HG02642 (cell line): ENCODE results near the gene ST6GAL1.
"Not testable (repeated sequence)": the region's sequence is repeated elsewhere in the genome, so short reads cannot be mapped to it uniquely, and the experiment has no call there.

ENCODE experiments used
- ATAC-seq: cut with Tn5 transposase; IDR thresholded peaks from one replicate; pipeline ENCODE4 v1.9.1; 2021; ENCODE audit warnings: mild to moderate bottlenecking; ENCODE audit not compliant: unreplicated experiment, poor library complexity

ST6GAL1 gene

DNA sequence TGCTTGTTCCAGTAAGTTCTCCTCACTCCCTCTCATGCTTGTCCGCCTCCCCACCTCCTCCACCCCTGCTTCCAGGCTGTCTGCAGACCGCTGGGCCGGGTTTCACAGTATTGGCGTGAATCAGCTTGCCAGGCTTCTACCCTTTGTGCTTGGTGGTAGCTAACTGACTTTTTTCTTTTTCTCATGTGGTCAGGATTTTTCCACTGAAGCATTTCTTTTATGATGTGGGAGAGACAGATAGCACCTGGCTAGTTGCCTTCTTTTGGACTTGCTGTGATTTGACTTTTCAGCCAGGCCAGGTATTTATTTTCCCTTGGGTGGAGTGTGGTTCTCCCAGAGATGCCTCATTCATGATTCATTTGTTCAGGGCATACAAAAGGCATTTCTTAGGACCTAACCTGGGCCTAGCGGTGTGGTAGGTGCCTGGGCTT lies 60.6 kb downstream of the ST6GAL1 start:
- no peak for ATAC-seq

DNA sequence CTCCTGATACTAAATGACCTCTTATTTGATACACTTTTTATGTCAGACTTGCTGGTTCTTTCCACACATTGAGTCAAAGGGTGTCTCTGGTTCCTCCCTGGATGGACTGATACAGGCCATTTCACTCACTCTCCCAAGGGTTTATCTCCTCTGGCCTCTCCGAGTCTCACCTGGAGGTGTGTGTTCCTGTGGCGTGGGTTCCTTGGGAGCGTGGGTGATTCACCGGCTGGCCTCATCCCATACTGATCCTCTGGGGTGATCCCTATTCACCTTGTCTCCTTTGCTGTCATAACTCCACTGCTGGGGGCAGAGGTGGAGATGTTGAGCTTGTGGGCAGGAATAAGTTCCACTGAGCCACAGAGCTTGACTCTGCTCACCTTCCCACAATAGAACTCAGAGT lies 61.1 kb downstream of the ST6GAL1 start:
- no peak for ATAC-seq

DNA sequence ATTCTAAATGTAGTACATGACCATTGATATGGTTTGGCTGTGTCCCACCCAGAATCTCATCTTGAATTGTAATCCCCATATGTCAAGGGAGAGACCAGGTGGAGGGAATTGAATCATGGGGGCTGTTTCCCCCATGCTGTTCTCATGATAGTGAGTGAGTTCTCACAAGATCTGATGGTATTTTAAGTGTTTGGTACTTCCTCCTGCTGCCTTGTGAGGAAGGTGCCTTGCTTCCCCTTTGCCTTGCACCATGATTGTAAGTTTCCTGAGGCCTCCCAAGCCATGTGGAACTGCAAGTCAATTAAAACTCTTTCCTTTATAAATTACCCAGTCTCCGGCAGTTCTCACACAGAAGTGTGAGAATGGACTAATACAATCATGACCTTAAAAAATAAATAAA lies 61.8 kb downstream of the ST6GAL1 start:
- not testable (repeated sequence) for ATAC-seq

DNA sequence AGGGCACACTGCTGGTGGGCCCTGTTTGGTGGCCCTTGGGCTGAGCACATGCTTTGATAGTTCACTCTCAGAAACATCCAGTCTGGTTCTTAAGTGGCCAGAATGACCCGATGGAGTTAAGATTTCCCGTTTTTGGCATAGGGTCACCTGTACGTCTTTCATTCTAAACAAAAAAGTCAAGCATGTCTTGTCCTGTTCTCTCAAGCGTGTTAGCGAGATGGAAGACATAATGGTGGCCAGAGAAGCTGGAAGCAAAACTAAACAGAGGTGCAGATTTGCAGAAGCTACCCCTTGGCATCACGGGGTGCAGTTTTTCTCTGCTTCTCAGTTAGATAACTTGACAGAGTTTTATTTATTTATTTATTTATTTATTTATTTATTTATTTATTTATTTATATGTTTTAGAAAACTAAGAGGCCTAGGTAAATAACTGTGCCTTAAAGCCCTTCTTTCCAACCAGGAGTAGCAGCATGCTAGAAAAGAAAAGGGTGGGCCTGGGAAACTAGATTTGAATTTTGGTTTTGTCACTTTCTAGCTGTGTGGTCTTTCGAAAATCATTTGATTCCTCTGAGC lies 63.0 kb downstream of the ST6GAL1 start:
- ATAC-seq, result no peak

DNA sequence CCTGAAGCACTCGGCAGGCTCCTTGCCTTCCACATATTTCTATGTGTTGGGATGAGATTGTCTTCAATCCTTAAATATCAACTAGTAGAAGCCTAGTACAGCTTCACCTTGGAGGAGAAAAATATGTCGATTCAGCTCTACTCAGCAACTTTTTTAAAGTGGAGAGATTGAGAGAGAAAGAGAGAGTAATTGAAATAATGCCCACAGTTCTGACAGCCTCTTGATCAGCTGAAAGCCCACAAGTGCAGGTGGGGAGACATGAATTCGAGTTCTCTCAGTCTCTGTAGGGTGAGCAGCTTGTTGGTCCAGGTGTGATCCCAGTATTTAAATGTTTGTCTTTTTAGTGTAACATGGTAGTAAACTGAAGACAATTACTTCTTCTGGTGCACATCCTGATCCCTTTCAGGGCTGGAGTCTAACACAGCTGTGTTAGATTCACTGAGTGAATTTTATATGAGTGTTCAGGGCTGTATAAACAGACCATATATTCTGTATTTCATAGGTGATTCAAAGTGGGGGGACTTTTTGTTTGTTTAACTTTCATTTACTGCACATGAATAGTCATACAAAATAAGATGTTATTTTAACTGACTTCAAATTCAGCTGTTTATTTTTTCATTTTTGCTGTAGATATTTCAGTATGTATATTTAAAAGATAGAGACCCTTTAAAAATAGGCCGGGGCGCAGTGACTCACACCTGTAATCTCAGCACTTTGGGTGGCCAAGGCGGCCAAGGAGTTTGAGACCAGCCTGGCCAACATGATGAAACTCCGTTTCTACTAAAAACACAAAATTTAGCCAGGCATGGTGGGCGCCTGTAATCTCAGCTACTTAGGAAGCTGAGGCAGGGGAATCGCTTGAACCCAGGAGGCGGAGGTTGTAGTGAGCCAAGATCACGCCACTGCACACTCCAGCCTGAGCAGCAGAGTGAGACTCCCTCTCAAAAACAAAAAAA lies 64.0 kb downstream of the ST6GAL1 start:
- ATAC-seq, result no peak

DNA sequence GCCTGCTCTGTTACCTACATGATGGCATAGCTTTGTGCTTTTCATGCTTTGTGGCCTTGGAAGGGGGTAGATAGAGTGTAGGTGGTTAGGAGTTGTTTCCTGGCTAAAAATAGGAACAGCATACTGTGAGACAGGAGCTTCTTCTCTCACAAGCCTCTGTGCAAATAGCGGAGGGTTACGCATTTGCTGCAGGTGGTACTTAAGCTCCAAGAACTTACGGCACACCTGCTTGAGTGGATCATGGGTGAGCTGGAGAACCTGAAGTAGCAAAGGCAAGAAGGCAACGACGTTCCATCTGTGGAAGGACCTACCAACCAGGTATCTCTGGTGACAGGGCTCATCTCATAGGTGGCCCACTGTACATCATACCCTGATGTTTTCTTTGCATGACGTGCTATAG lies 66.0 kb downstream of the ST6GAL1 start:
- ATAC-seq, result no peak

DNA sequence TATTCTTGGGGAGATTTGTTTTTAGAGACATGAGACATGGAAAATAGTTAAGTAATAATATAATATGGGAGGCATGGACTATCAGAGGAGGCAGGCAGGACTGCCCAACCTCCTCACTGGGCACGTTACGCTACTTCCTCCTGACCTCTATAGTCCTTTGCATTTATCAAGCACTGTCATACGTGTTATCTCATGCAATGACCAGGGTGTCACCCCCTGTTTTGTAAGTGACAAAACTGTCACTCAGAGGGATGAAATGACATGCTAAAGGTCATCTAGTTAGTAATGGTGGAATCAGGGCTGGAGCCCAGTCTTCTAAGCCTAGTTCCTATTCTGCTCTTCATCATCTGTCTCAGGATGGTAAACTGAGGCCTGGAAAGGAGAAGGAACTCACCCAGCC lies 66.7 kb downstream of the ST6GAL1 start:
- no peak for ATAC-seq

DNA sequence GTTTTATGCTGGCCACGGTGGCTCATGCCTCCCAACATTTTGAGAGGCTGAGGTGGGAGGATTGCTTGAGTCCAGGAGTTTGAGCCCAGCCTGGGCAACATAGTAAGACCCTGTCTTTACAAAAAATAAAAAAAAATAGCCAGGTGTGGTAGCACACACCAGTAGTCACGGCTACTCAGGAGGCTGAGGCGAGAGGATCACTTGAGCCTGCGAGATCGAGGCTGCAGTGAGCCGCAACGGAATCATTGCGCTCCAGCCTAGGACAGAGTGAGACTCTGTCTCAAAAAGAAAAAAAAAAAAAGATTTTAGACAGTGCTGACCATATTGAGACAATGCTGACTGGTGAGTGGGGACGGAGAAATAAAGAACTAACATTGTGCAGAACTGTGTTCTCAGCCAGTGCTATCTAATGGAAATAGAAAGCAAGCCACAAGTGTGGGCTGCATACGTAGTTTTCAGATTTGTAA lies 67.2 kb downstream of the ST6GAL1 start:
- ATAC-seq, result no peak

DNA sequence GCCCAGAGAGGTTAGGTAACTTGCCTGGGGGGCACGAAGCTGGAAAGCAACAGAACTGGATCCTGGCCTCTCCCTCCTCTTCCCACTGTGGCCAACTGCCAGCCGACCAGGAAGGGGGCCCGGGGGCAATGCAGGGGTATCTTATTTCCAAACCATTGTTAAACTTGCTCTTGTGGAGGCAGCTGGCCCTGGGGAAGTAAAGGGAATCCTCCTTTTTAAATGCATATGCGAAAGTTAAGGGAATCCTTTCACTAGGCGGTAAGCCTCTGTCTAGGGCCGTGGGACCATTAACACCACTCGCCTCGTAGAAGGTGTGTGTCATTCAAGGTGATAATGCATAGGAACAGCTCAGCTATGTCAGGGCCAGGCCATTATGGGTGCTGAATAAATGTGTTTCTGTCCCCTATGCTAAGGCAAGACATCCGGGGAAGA lies 68.6 kb downstream of the ST6GAL1 start:
- ATAC-seq, result no peak

DNA sequence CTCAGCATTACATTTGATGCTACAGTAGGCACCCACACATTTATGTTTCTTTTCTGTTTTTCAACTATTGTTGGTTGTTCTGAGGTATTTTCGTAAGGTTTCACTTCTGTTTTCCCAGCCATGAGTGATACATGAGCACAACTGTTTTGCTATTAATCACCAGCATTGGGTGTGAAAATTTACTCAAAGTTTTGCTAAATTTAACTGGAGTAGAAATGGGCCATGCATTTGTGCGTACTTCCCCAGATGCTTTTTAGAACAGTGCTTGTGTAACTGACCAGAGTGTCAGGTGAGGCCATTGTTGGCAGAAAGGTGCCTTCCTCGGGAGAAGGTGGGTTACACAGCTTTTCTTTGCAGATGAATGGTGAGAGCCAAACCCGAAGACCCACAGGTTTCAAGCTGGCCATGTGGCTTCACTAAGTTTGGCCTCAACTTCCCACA lies 70.4 kb downstream of the ST6GAL1 start:
- peak; percentile 56 for ATAC-seq

DNA sequence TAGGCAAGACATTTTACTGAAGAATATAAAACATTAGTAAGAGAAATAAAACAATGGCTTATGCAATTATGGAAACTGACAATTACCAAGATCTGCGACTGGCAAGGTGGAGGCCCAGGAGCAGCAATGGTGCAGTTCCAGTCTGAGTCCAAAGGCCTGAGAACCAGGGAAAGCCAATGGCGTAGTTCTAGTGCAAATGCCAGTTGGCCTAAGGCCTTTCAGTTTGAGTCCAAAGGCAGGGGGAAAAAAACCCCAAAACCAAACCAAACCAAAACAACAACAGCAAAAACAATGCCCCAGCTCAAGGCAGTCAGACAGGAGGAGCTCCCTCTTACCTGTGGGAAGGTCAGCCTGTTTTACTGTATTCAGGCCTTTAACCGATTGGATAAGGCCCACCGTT lies 72.6 kb downstream of the ST6GAL1 start:
- ATAC-seq, result no peak

DNA sequence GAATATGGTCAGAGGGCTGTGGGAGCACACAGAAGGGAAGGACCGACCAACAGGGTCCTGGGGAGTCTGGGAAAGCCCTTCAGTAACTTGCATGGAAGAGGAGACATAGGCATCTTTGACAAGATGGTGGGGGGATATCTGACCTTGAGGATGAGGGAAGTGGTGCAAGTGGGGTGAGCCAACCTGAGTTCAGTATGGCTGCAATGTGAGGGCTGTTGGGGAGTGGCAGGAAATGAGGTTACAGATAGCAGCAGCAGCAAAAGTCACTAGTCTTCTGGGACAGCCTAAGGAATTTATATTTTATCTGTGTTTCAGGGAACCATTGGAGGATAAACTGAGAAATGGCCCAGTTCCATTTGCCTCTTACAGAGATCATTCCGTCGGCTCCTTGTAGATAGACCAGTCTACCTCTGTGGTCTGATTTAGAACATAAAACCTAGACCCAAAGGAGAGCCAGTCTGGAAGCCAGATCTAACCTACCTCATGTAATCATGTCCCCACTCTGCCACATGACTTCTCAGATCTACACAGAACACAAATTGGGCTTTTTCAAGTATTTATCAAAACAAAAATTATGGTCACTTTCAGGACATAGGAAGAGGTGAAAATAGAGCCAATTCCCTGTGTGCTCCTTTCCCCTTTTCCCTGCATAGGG lies 75.6 kb downstream of the ST6GAL1 start:
- no peak for ATAC-seq

DNA sequence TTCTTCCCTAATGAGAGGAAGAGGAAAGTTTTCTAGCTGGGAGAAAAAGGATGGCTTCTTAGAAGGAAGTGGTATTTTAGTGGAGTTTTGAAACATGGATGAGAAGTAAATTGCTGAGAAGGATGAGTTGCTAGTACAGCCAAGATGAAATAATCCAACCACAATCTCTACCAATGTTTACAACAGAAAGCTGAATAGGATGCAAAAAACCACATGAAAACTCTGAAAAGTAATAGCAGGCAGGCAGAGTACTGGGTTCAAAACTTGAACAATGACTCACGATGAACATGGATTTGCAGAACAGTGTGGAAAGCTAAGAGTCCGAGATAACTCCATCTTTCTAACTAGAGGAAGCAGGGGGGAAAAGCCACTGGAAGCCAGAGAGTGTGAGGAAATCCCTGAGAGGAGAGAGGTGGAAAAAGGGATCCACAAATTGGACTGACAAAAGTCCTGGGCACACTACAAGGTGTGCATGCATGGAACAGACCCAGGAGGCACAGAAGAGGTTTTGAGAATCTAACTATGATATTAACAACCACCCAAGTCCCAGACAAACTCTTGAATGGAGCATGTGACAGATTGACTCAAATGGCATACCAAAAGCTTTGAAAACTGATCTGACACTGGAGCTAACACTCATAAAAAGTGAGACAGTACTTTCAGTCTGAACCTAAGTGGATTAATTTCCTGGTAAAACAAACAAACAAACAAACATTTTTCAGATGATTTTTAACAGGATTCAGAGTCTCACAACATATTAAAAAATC lies 76.7 kb downstream of the ST6GAL1 start:
- ATAC-seq, result no peak

DNA sequence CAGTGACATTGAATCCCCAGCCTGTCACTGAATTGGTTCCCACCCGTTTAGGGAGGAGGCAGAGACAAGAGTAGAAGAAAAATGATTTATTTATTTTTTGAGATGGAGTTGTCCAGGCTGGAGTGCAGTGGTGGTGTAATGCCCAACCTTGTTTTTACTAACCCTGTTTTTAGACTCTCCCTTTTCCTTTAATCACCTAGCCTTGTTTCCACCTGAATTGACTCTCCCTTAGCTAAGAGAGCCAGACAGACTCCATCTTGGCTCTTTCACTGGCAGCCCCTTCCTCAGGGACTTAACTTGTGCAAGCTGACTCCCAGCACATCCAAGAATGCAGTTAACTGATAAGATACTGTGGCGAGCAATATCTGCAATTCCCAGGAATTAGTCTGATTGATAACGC lies 80.1 kb downstream of the ST6GAL1 start:
- ATAC-seq, result not testable (repeated sequence)

DNA sequence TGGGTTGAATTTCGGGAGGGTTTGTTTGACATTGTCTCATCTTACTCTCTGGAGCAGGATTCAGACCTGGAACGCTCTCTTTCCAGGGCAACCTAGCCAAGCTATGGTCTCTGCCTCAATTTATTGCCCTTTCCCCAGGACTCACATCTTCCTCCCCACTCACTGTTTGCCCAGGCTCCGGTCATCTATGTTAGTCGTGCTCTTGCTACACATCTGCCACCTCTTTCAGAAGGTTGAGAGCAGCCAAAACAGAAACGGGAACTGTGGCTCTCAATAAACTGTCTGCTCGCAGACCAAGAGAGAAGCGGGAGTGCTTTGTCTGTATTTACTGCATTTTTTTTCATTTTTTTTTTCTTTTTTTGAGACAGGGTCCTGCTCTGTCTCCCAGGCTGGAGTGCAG lies 81.6 kb downstream of the ST6GAL1 start:
- ATAC-seq, result peak; percentile 43

DNA sequence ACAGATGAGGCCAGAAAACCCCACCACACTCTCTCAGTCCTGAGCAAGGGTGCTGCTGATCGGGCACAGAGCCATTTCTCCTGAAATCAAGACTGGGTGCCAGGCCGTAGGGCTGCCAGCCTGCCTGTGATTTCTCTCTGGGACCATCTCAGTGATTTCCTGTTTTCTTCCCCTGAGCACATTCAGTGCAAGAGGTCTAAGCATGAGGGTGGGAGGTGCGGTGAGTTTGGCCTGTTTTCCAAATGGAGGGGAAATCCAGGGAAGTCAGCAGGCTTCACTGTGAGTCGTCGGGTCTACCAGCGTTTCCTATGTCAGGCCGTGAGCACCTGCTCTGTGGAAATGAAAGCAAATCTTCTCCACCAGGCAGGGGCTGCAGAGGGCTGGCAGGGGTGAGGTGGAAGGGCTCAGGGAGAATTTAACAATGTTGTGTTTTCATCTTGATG lies 82.3 kb downstream of the ST6GAL1 start:
- ATAC-seq, result peak; percentile 4

DNA sequence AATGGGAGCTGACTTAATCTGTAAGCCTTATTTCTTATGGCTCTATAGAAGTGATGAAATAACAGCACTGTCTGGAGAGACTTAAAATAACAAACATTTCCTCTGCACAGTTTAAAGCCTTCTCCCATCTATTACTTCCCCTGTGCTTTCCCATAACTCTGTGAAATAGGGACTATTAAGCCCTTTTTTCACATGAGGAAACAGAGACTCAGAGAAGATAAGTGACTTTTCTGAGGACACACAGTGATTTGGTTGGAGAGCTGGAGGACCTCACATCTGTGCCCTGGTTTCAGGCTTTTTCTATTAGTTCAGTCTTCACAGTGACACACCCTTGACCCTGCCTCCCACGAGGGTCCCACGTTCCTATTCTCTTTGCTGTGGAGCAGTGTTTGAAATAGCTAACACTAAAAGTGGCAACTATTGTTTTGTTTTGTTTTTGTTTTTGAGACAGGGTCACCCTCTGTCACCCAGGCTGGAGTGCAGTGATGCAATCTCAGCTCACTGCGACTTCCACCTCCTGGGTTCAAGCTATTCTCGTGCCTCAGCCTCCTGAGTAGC lies 82.9 kb downstream of the ST6GAL1 start:
- no peak for ATAC-seq

DNA sequence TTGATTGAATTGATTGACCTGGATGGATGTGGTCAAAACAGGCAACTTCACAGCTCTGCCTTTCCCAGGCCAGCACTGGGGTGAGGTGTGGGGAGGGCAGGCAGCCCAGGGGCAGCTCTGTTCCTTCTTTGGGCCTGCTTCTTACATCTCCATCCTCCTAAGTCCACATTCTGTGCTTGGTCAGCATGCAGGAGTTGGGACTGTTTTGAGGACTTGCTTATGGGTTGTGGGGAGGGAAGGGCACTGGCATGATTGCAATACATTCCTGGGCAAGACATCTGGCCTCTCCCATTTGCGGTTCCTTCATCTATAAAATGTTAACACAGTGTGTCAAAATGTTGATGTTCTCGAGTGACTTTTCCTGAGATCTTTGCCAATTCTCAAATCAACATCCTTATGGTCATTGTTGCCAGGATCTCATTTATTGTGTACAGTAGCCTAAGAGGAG lies 84.1 kb downstream of the ST6GAL1 start:
- ATAC-seq, result no peak

DNA sequence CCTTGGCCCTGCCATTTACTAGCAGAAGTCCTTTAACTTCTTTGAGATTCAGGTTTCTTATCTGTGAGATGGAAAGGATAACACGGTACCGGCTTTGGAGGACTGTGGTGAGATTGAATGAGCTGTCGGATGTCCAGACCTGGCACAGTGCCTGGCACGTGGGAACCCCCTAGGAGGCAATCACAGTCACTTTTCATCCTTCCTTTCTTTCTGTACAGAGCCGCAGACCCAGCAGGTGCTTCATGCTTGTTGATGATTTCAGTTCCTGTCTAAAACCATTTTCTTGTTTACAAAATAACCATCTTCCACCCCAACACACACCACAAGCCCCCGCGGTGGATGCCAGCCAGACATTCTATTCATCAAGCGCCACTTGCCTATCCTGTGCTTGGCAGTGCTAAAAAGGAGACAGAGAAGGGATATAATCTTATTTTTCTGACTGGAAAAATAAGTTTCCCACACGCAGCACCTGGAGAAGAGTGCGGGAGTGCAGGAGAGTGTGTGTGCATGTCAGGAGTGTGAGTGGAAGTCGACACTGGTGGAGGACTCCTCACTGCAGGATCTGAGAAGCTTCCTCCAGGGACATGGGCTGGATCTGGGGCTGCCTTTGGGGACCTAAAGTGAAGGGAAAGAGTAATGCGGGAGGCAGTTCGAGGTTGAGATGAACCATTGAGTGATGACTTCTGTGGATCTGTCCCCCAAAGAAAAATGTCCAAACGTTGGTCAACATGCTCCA lies 85.7 kb downstream of the ST6GAL1 start:
- peak; percentile 63 for ATAC-seq
